Measurements from ENCODE around the gene BBX. TPM values are rescaled to one million over a fixed set of nuclear protein-coding genes. Genes with fewer than 3 reads are reported as not detected.

The BBX gene
- total and polyA plus RNA-seq, 2 of the 13 experiments (the other 11 are each of a cell fraction or from before 2014, with no cell fraction given), result 13.7 to 23.2 TPM

GRCh38 chr3:107833722-107834416 lies 311.1 kb downstream of the BBX start:
- H4K20me1 ChIP-seq (ENCODE audit: insufficient read depth, low read length), result no peaks in the 10 kb centered on the region
- intact Hi-C loops (cut with micrococcal nuclease; ENCODE audit: unreplicated experiment) (no loop called here), in situ Hi-C loops (cut with HindIII; ENCODE audit: extremely low pct_ligation_motif_present, low pct_unique_long_range_greater_than_20kb) (loop anchor here (25.0 kb wide), 1 partner anchor 597 kb away; no protein-coding TSS in a partner anchor)
- H3K36me3 ChIP-seq (replicated peaks in 1 of 2; ENCODE audit: control insufficient read depth in 1 of 2, insufficient read depth in 2 of 2, low read length in 2 of 2), result no peaks in the 10 kb centered on the region
- H3K4me3 ChIP-seq (replicated peaks in 1 of 3; ENCODE audit: insufficient read depth in 1 of 3, low read depth in 2 of 3, low read length in 3 of 3), result no peak overlapping the region
- H3K27ac ChIP-seq (ENCODE audit: extremely low read length, insufficient read depth, low read length), result no peak overlapping the region
- H3K79me2 ChIP-seq (ENCODE audit: insufficient read depth, low read length), result no peaks in the 10 kb centered on the region
- no peak overlapping the region for H3K9ac ChIP-seq (ENCODE audit: insufficient read depth, low read depth, low read length)
- ChIA-PET POLR2A (no interaction called here), CTCF (ENCODE audit: low intra/inter-chr PET ratio, low total read pairs) (no interaction called here)
- H2AFZ ChIP-seq (ENCODE audit: low read length), result no peak overlapping the region
- FAIRE-seq, result no peak
- H3K9me3 ChIP-seq (ENCODE audit: low read length), result no peaks in the 10 kb centered on the region
- no peak for ATAC-seq
- no peak for DNase-seq (ENCODE audit: low spot score)
- no TSS peak for BruUV-seq (replicated peaks)
- no peaks in the 10 kb centered on the region for H3K27me3 ChIP-seq (ENCODE audit: control insufficient read depth in 1 of 2, insufficient read depth in 2 of 2, low read length in 2 of 2)
- H3K4me2 ChIP-seq (ENCODE audit: low read depth, low read length), result no peak overlapping the region
- TF ChIP-seq SOX5 (CRISPR knock-in tag; IDR thresholded peaks at IDR 0.05; ENCODE audit: borderline replicate concordance) (no peak), TIGD3 (CRISPR knock-in tag; IDR thresholded peaks at IDR 0.05; ENCODE audit: borderline replicate concordance) (no peak), SUZ12 (IDR thresholded peaks at IDR 0.05; ENCODE audit: low read depth, low read length) (no peak), ZNF543 (CRISPR knock-in tag; IDR thresholded peaks at IDR 0.05) (no peak), THAP7 (CRISPR knock-in tag; IDR thresholded peaks at IDR 0.05) (no peak), ZNF629 (CRISPR knock-in tag; conservative IDR thresholded peaks at IDR 0.05) (no peak), ZNF746 (CRISPR knock-in tag; IDR thresholded peaks at IDR 0.05) (no peak), ZFP37 (CRISPR knock-in tag; IDR thresholded peaks at IDR 0.05; ENCODE audit: borderline replicate concordance) (no peak), ARNT2 (CRISPR knock-in tag; IDR thresholded peaks at IDR 0.05; ENCODE audit: low read depth) (no peak), ZNF34 (CRISPR knock-in tag; IDR thresholded peaks at IDR 0.05; ENCODE audit: borderline replicate concordance) (no peak), HOXD1 (CRISPR knock-in tag; IDR thresholded peaks at IDR 0.05) (no peak), ZNF501 (CRISPR knock-in tag; IDR thresholded peaks at IDR 0.05) (no peak), ZNF614 (CRISPR knock-in tag; IDR thresholded peaks at IDR 0.05; ENCODE audit: borderline replicate concordance) (no peak), ZBTB44 (CRISPR knock-in tag; IDR thresholded peaks at IDR 0.05) (no peak), FOXO1 (CRISPR knock-in tag; IDR thresholded peaks at IDR 0.05) (no peak), ZNF260 (CRISPR knock-in tag; IDR thresholded peaks at IDR 0.05; ENCODE audit: borderline replicate concordance, low read depth) (no peak), ARNT (IDR thresholded peaks at IDR 0.05) (no peak), ZNF660 (CRISPR knock-in tag; IDR thresholded peaks at IDR 0.05; ENCODE audit: borderline replicate concordance, low read depth) (no peak), CC2D1A (CRISPR knock-in tag; IDR thresholded peaks at IDR 0.05) (no peak), HMGA1 (CRISPR knock-in tag; conservative IDR thresholded peaks at IDR 0.05) (no peak)
- peaks cover 46% of the 10 kb centered on the region for H3K4me1 ChIP-seq (ENCODE audit: insufficient read depth, low read length)
- 93% methylated on average over 19 of the region's 19 CpGs for WGBS (ENCODE audit: low lambda C conversion rate)
